Neural crest cell (in vitro differentiated cells): ENCODE data around the gene C1QTNF12. TPM values are rescaled to one million over a fixed set of nuclear protein-coding genes. Genes with fewer than 3 reads are reported as not detected.

Experiments used
- DNase-seq: peaks from one replicate; pipeline ENCODE4 v3.0.0; 2021; ENCODE audit warnings: low read depth, mixed read lengths, low spot score
- H3K27ac Mint-ChIP-seq: one replicate; pipeline ENCODE4 v1.8.0; 2021; ENCODE audit warnings: mild to moderate bottlenecking, mixed read lengths; ENCODE audit not compliant: unreplicated experiment
- H3K27me3 Mint-ChIP-seq: 2 replicates; pipeline ENCODE4 v1.8.0; 2021; ENCODE audit warnings: low read depth, mild to moderate bottlenecking, mixed read lengths
- H3K36me3 Mint-ChIP-seq: 2 replicates; pipeline ENCODE4 v1.8.0; 2021; ENCODE audit warnings: low read depth, mild to moderate bottlenecking, mixed read lengths
- H3K4me1 Mint-ChIP-seq: 2 replicates; pipeline ENCODE4 v1.8.0; 2021; ENCODE audit warnings: mixed read lengths
- H3K4me3 Mint-ChIP-seq: one replicate; pipeline ENCODE4 v1.8.0; 2021; ENCODE audit warnings: mild to moderate bottlenecking, mixed read lengths
- H3K9me3 Mint-ChIP-seq: 2 replicates; pipeline ENCODE4 v1.8.0; 2021; ENCODE audit warnings: mixed read lengths
- CTCF ChIP-seq: fragments of 200-600 bp; sonication (generic); conservative IDR thresholded peaks from 2 replicates; pipeline ENCODE4 v1.5.0; 2021; ENCODE audit warnings: antibody characterized with exemption, mild to moderate bottlenecking
- total RNA-seq: library from RNA; stranded (reverse); gene quantifications from 2 replicates; pipeline ENCODE4 v1.2.1, GENCODE V29; 2021

C1QTNF12 gene
- total RNA-seq, 1 donor from 2014 or later, result 0.79 TPM

- Mint-ChIP-seq H3K9me3 (no peaks in the 10 kb centered on the region), H3K27ac (no peak overlapping the region), H3K36me3 (peaks cover 8% of the 10 kb centered on the region), H3K4me3 (no peak overlapping the region), H3K27me3 (no peaks in the 10 kb centered on the region), H3K4me1 (no peaks in the 10 kb centered on the region)
- DNase-seq, result no peak
- no peak for TF ChIP-seq CTCF
Observed at GRCh38 chr1:1255611-1256010, 9.1 kb upstream of the C1QTNF12 start.

- Mint-ChIP-seq H3K36me3 (peaks cover 5% of the 10 kb centered on the region), H3K4me1 (peaks cover 3% of the 10 kb centered on the region), H3K27ac (no peak overlapping the region), H3K27me3 (peaks cover 2% of the 10 kb centered on the region), H3K4me3 (no peak overlapping the region), H3K9me3 (no peaks in the 10 kb centered on the region)
- no peak for TF ChIP-seq CTCF
- no peak for DNase-seq
Observed at GRCh38 chr1:1255078-1255477, 8.6 kb upstream of the C1QTNF12 start.

GRCh38 chr1:1254667-1254998 lies 8.1 kb upstream of the C1QTNF12 start:
- peaks cover 3% of the 10 kb centered on the region for H3K4me1 Mint-ChIP-seq
- H3K9me3 Mint-ChIP-seq, result no peaks in the 10 kb centered on the region
- H3K4me3 Mint-ChIP-seq, result no peak overlapping the region
- DNase-seq, result no peak
- no peak overlapping the region for H3K27ac Mint-ChIP-seq
- no peak for TF ChIP-seq CTCF
- peaks cover 7% of the 10 kb centered on the region for H3K27me3 Mint-ChIP-seq
- peaks cover 2% of the 10 kb centered on the region for H3K36me3 Mint-ChIP-seq

- Mint-ChIP-seq H3K9me3 (no peaks in the 10 kb centered on the region), H3K4me1 (peaks cover 3% of the 10 kb centered on the region), H3K4me3 (no peak overlapping the region), H3K27me3 (peaks cover 8% of the 10 kb centered on the region), H3K27ac (no peak overlapping the region), H3K36me3 (peaks cover 2% of the 10 kb centered on the region)
- TF ChIP-seq CTCF, result no peak
- DNase-seq, result no peak
Observed at GRCh38 chr1:1253972-1254666, 7.6 kb upstream of the C1QTNF12 start.

DNA sequence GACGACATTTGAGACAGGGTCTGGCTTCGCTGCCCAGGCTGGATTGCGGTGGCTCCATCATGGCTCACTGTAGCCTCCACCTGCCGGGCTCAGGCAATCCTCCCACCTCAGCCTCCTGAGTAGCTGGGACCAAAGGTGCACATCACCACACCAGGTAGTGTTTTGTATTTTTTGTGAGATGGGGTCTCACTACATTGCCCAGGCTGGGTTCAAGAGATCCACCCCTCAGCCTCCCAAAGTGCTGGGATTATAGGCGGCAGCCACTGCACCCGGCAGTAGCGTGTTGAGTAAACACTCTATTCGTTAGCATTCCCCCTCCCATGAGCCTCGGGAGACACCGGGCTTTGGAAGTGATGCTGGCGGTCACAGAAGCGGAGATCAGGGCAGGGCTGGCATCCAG lies 6.8 kb upstream of the C1QTNF12 start:
- H3K27ac Mint-ChIP-seq, result no peak overlapping the region
- no peak for DNase-seq
- H3K4me1 Mint-ChIP-seq, result peaks cover 3% of the 10 kb centered on the region
- no peaks in the 10 kb centered on the region for H3K9me3 Mint-ChIP-seq
- no peak overlapping the region for H3K4me3 Mint-ChIP-seq
- peaks cover 2% of the 10 kb centered on the region for H3K36me3 Mint-ChIP-seq
- peaks cover 8% of the 10 kb centered on the region for H3K27me3 Mint-ChIP-seq
- TF ChIP-seq CTCF, result no peak
